K562 (cell line): ENCODE measurements around the gene MAP2K7. TPM values are rescaled to one million over a fixed set of nuclear protein-coding genes. Genes with fewer than 3 reads are reported as not detected.
A peak's percentile ranks its signal among the peaks of the same experiment; 100 is the strongest.

ENCODE experiments used
- BDP1 ChIP-seq: IDR thresholded peaks from 3 replicates; pipeline ENCODE4 v1.6.1; 2011; ENCODE audit not compliant: insufficient read length, insufficient read depth
- COPS2 ChIP-seq: fragments of 450-650 bp; conservative IDR thresholded peaks from 2 replicates; pipeline ENCODE4 v1.6.1; 2016; ENCODE audit warnings: mild to moderate bottlenecking, moderate library complexity
- ELF1 ChIP-seq: fragments of 200-800 bp; sonication (Bioruptor generic); IDR thresholded peaks from 2 replicates; pipeline ENCODE4 v1.6.1; 2016; ENCODE audit warnings: missing genetic modification characterization, missing compliant biosample characterization
- FOSL1 ChIP-seq: fragments of 200-800 bp; sonication (Bioruptor generic); conservative IDR thresholded peaks from 2 replicates; pipeline ENCODE4 v1.6.1; 2016; ENCODE audit warnings: missing genetic modification characterization, missing compliant biosample characterization
- HDGF ChIP-seq: fragments of 450-650 bp; IDR thresholded peaks from 2 replicates; pipeline ENCODE4 v1.6.1; 2016
- LEF1 ChIP-seq: fragments of 450-650 bp; IDR thresholded peaks from 2 replicates; pipeline ENCODE4 v1.6.1; 2016; ENCODE audit warnings: mild to moderate bottlenecking
- NFRKB ChIP-seq: fragments of 450-650 bp; IDR thresholded peaks from 2 replicates; pipeline ENCODE4 v1.6.1; 2016; ENCODE audit warnings: low read depth
- RUNX1 ChIP-seq: sonication (generic); IDR thresholded peaks from 2 replicates; pipeline ENCODE4 v1.6.1; 2016; ENCODE audit warnings: antibody characterized with exemption, low read depth
- SAP30 ChIP-seq: fragments of 200-600 bp; sonication (generic); IDR thresholded peaks from 2 replicates; pipeline ENCODE4 v1.6.1; 2012; ENCODE audit warnings: borderline replicate concordance, low read depth, mild to moderate bottlenecking, moderate library complexity, low read length, control low read depth, inconsistent platforms; ENCODE audit not compliant: insufficient read depth, poor library complexity, severe bottlenecking
- TBP ChIP-seq: optimal IDR thresholded peaks from 2 replicates; pipeline ENCODE3; 2011; ENCODE audit warnings: low read depth, low read length, improper control_type of control experiment
- TCF7L2 ChIP-seq: fragments of 150-350 bp; IDR thresholded peaks from 2 replicates; pipeline ENCODE4 v1.6.1; 2016; ENCODE audit warnings: low read depth, mild to moderate bottlenecking, low read length, moderate library complexity
- ZFP1 ChIP-seq: fragments of 450-650 bp; formaldehyde crosslinking; IDR thresholded peaks from 2 replicates; pipeline ENCODE4 v1.4.0; 2020; ENCODE audit warnings: mild to moderate bottlenecking, mixed read lengths
- ZKSCAN1 ChIP-seq: fragments of 150-350 bp; IDR thresholded peaks from 2 replicates; pipeline ENCODE4 v1.6.1; 2016; ENCODE audit warnings: low read depth, low read length
- ZMIZ1 ChIP-seq, 2 experiments: fragments of 150-350 bp in 1 of 2; IDR thresholded peaks; 2 replicates each; pipeline ENCODE4 v1.6.1; 2012 to 2016; ENCODE audit warnings: low read depth in 2 of 2, low read length in 2 of 2, mild to moderate bottlenecking in 1 of 2, moderate library complexity in 1 of 2
- ZNF280B ChIP-seq: fragments of 250-450 bp; sonication (Bioruptor Pico); IDR thresholded peaks from 2 replicates; pipeline ENCODE4 v1.5.1; 2021; ENCODE audit warnings: mild to moderate bottlenecking
- ZNF830 ChIP-seq: fragments of 250-450 bp; sonication (Bioruptor Pico); IDR thresholded peaks from 2 replicates; pipeline ENCODE4 v1.5.0; 2021; ENCODE audit warnings: mild to moderate bottlenecking
- polyA plus RNA-seq, 8 experiments: library from polyadenylated mRNA; depleted of rRNA in 4 of 8; stranded (reverse) in 5 of 8; unstranded in 3 of 8; fragments of >200 nt; fragmentation: Nextera tagmentation in 2 of 8; fragmentation: Illumina TruSeq in 1 of 8; extraction: Ambion mirVana in 2 of 8; extraction: Trizol in 1 of 8; gene quantifications; 2 replicates each; pipeline versions ENCODE4 v1.2.1 to v1.2.3, GENCODE V29; 2011 to 2014; ENCODE audit warnings: inconsistent platforms in 1 of 8, missing spikeins in 1 of 8
- total RNA-seq, 7 experiments: library from RNA; depleted of rRNA in 6 of 7; stranded (reverse); fragments of >200 nt in 6 of 7; fragmentation: Illumina TruSeq in 2 of 7; extraction: Trizol in 2 of 7; gene quantifications; 2 replicates each; pipeline versions ENCODE4 v1.2.1 to v1.2.3, GENCODE V29; 2011 to 2021; ENCODE audit warnings: low replicate concordance in 1 of 7
- TF ChIP-seq, protein P1 (sequence below): IDR thresholded peaks from 2 replicates; pipeline ENCODE4 v1.6.1; 2012; ENCODE audit warnings: low read depth, low read length, improper control_type of control experiment, borderline replicate concordance
- TF ChIP-seq, protein P2 (sequence below): fragments of 450-650 bp; IDR thresholded peaks from 2 replicates; pipeline ENCODE4 v1.6.1; 2014; ENCODE audit warnings: low read depth, mild to moderate bottlenecking, moderate library complexity, borderline replicate concordance
- TF ChIP-seq, protein P3 (sequence below): sonication (generic); formaldehyde crosslinking; IDR thresholded peaks from 2 replicates; pipeline ENCODE4 v1.8.1; 2023; ENCODE audit warnings: mild to moderate bottlenecking, missing genetic modification reagents

Gene MAP2K7
- total and polyA plus RNA-seq, 9 of the 15 experiments (the other 6 are each of a cell fraction or from before 2014, with no cell fraction given), result 0.51 to 45.8 (median 14.1) TPM

DNA sequence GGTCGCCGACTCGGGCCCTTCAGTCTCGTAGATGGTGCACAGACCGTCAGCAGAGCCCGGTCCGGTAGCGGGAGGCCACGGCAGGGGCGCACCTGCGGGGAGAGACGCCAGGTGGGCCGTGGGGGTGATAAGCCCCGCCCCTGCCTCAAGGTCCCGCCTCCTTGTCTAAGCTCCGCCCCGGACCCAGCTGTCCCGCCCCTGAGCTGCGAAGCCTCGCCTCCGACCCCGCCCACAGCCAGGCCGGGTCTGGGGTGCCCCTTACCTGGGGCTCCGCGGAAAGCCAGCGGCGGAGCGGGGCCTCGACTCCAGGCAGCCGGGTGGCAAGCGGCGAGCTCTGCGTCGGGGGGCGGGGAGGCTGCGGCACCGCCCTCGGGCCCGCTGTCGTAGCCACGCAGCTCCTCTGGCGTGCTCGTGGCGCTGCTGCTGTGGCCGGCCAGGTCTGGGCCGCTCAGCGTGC is 34.2 kb upstream of the MAP2K7 start (continued):
- TF ChIP-seq ZNF280B (no peak), TCF7L2 (no peak), LEF1 (no peak), ZFP1 (no peak), RUNX1 (no peak), ZNF830 (no peak), ZMIZ1 (IDR thresholded peaks at IDR 0.05; ENCODE audit: low read depth in 2 of 2, low read length in 2 of 2) (no peak), NFRKB (no peak), SAP30 (peak; percentile 45), HDGF (no peak), TBP (no peak), FOSL1 (tag) (no peak), ZKSCAN1 (no peak), BDP1 (no peak), ELF1 (tag) (no peak), COPS2 (no peak)
- TF ChIP-seq, protein P1, sequence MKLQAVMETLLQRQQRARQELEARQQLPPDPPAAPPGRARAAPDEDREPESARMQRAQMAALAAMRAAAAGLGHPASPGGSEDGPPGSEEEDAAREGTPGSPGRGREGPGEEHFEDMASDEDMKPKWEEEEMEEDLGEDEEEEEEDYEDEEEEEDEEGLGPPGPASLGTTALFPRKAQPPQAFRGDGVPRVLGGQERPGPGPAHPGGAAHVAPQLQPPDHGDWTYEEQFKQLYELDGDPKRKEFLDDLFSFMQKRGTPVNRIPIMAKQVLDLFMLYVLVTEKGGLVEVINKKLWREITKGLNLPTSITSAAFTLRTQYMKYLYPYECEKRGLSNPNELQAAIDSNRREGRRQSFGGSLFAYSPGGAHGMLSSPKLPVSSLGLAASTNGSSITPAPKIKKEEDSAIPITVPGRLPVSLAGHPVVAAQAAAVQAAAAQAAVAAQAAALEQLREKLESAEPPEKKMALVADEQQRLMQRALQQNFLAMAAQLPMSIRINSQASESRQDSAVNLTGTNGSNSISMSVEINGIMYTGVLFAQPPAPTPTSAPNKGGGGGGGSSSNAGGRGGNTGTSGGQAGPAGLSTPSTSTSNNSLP, result no peak
- TF ChIP-seq, protein P2, sequence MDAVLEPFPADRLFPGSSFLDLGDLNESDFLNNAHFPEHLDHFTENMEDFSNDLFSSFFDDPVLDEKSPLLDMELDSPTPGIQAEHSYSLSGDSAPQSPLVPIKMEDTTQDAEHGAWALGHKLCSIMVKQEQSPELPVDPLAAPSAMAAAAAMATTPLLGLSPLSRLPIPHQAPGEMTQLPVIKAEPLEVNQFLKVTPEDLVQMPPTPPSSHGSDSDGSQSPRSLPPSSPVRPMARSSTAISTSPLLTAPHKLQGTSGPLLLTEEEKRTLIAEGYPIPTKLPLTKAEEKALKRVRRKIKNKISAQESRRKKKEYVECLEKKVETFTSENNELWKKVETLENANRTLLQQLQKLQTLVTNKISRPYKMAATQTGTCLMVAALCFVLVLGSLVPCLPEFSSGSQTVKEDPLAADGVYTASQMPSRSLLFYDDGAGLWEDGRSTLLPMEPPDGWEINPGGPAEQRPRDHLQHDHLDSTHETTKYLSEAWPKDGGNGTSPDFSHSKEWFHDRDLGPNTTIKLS, result no peak
- TF ChIP-seq, protein P3, sequence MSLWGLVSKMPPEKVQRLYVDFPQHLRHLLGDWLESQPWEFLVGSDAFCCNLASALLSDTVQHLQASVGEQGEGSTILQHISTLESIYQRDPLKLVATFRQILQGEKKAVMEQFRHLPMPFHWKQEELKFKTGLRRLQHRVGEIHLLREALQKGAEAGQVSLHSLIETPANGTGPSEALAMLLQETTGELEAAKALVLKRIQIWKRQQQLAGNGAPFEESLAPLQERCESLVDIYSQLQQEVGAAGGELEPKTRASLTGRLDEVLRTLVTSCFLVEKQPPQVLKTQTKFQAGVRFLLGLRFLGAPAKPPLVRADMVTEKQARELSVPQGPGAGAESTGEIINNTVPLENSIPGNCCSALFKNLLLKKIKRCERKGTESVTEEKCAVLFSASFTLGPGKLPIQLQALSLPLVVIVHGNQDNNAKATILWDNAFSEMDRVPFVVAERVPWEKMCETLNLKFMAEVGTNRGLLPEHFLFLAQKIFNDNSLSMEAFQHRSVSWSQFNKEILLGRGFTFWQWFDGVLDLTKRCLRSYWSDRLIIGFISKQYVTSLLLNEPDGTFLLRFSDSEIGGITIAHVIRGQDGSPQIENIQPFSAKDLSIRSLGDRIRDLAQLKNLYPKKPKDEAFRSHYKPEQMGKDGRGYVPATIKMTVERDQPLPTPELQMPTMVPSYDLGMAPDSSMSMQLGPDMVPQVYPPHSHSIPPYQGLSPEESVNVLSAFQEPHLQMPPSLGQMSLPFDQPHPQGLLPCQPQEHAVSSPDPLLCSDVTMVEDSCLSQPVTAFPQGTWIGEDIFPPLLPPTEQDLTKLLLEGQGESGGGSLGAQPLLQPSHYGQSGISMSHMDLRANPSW (CRISPR knock-in tag), result 0 out of 2 replicates have a peak, but pooled peaks have one; percentile 84
